Measurements from ENCODE around the gene TXNRD1. TPM values are rescaled to one million over a fixed set of nuclear protein-coding genes. Genes with fewer than 3 reads are reported as not detected.

TXNRD1 gene
- total RNA-seq, 1 donor: 502 TPM

DNA sequence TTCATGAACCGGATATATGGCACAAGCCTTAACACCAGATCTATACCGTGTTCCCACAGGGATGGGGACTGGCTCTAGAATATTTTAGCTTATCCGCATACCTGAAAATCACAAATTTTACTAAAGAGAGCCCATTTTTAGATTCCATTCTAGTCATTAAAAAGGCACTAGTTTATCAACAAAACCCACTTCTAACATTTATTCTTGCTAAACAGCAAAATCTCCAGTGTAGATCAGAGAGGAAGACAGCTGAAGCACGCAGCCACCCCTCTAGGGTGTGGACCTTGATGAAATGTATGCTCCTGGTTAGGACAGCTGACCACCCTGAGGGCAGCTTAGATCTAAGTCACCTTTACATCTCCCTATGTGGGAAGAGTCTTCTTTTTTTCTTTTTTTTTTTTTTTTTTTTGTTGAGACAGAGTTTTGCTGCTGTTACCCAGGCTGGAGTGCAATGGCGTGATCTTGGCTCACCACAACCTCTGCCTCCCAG, 150.4 kb downstream of the TXNRD1 start:
- TF ChIP-seq, protein P1, sequence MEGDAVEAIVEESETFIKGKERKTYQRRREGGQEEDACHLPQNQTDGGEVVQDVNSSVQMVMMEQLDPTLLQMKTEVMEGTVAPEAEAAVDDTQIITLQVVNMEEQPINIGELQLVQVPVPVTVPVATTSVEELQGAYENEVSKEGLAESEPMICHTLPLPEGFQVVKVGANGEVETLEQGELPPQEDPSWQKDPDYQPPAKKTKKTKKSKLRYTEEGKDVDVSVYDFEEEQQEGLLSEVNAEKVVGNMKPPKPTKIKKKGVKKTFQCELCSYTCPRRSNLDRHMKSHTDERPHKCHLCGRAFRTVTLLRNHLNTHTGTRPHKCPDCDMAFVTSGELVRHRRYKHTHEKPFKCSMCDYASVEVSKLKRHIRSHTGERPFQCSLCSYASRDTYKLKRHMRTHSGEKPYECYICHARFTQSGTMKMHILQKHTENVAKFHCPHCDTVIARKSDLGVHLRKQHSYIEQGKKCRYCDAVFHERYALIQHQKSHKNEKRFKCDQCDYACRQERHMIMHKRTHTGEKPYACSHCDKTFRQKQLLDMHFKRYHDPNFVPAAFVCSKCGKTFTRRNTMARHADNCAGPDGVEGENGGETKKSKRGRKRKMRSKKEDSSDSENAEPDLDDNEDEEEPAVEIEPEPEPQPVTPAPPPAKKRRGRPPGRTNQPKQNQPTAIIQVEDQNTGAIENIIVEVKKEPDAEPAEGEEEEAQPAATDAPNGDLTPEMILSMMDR (IDR thresholded peaks at IDR 0.05; ENCODE audit: extremely low read depth, low read depth, low read length): no peak
- no peaks in the 10 kb centered on the region for H3K79me2 ChIP-seq (ENCODE audit: insufficient read depth, low read length)
- H3K4me1 ChIP-seq (ENCODE audit: insufficient read depth, low read length): peaks cover 1% of the 10 kb centered on the region
- DNase-seq (ENCODE audit: insufficient read length, low spot score, missing footprints): no peak
- no peaks in the 10 kb centered on the region for H3K27me3 ChIP-seq (ENCODE audit: insufficient read depth, low read length)
- no peak overlapping the region for H3K4me3 ChIP-seq (ENCODE audit: insufficient read depth, low read length)
- H3K4me2 ChIP-seq (ENCODE audit: insufficient read depth, low read length): no peak overlapping the region
- no peaks in the 10 kb centered on the region for H4K20me1 ChIP-seq (ENCODE audit: insufficient read depth, low read length)
- peaks cover 5% of the 10 kb centered on the region for H3K9me3 ChIP-seq (ENCODE audit: low read depth, low read length)
- H2AFZ ChIP-seq (ENCODE audit: low read length): no peak overlapping the region
- H3K36me3 ChIP-seq (ENCODE audit: insufficient read depth, low read length): no peaks in the 10 kb centered on the region
- no peak overlapping the region for H3K27ac ChIP-seq (ENCODE audit: low read depth, low read length)

DNA sequence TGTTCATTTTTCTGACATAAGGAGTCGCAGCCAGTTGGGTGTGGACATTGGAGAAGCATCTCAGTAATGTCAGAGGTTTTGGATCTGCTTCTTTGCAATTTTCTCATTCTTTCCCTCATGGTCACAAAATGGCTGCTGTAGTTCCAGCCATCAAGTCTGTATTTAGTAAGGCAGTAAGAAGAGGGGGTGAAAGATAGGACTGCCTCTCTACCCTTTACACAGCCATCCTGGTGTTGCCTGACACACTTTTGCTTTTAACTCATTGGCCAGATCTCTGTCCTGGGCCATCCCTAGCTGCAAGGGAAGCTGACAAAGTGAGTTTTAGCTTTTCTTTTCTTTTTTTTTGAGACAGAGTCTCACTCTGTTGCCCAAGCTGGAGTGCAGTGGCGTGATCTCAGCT, 154.1 kb downstream of the TXNRD1 start:
- Histone ChIP-seq H3K9me3 (ENCODE audit: low read depth, low read length) (peaks cover 5% of the 10 kb centered on the region), H3K79me2 (ENCODE audit: insufficient read depth, low read length) (no peaks in the 10 kb centered on the region), H2AFZ (ENCODE audit: low read length) (no peak overlapping the region), H3K4me2 (ENCODE audit: insufficient read depth, low read length) (no peak overlapping the region), H3K36me3 (ENCODE audit: insufficient read depth, low read length) (no peaks in the 10 kb centered on the region), H3K4me3 (ENCODE audit: insufficient read depth, low read length) (no peak overlapping the region), H3K27me3 (ENCODE audit: insufficient read depth, low read length) (no peaks in the 10 kb centered on the region), H3K27ac (ENCODE audit: low read depth, low read length) (no peak overlapping the region), H4K20me1 (ENCODE audit: insufficient read depth, low read length) (no peaks in the 10 kb centered on the region), H3K4me1 (ENCODE audit: insufficient read depth, low read length) (peaks cover 11% of the 10 kb centered on the region)
- DNase-seq (ENCODE audit: insufficient read length, low spot score, missing footprints): no peak
- TF ChIP-seq, protein P1 (IDR thresholded peaks at IDR 0.05; ENCODE audit: extremely low read depth, low read depth, low read length): no peak

DNA sequence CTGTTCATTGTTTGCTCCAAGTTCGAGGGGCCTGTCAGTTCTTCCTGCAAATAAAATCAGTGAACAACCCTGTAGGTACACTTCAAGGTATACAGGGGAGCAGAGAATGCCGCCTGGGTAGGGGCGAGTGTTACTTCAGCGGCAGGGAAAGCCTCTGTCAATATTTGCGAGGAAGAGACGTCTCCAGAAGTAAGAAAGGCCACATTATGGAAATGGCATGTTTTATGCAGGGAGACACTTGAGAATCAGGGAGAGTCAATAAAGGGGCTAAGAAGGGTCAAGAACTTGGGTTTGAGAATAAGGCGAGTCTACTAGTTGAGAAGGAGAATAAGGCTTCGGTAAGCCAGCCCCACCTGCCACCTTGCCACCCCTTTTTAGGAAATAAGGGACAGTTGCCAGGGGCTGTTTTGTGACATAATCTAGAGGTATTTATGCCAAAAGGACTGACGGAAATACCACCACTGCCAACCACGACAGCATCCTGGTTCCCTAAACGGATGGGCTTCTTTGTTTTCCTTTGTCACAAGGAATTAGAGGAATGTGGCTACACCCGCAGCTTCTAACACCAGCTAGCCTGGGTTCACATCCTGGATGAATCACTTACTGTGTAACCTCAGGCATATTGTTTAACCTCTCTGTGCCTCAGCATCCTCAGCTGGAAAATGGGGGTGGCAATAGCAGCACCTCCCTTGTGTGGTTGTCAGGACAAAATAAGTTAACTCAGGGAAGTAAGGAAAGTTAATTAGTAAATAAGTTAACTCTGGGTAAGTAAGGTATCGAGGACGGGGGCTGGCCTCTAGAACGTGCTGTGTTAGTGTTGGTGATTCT, 155.7 kb downstream of the TXNRD1 start:
- H3K4me1 ChIP-seq (ENCODE audit: insufficient read depth, low read length): peaks cover 11% of the 10 kb centered on the region
- H3K4me2 ChIP-seq (ENCODE audit: insufficient read depth, low read length): peak overlapping the region; percentile 19
- H2AFZ ChIP-seq (ENCODE audit: low read length): no peak overlapping the region
- no peaks in the 10 kb centered on the region for H4K20me1 ChIP-seq (ENCODE audit: insufficient read depth, low read length)
- H3K9me3 ChIP-seq (ENCODE audit: low read depth, low read length): peaks cover 5% of the 10 kb centered on the region
- H3K27me3 ChIP-seq (ENCODE audit: insufficient read depth, low read length): no peaks in the 10 kb centered on the region
- no peak overlapping the region for H3K27ac ChIP-seq (ENCODE audit: low read depth, low read length)
- no peaks in the 10 kb centered on the region for H3K36me3 ChIP-seq (ENCODE audit: insufficient read depth, low read length)
- TF ChIP-seq, protein P1 (IDR thresholded peaks at IDR 0.05; ENCODE audit: extremely low read depth, low read depth, low read length): no peak
- no peaks in the 10 kb centered on the region for H3K79me2 ChIP-seq (ENCODE audit: insufficient read depth, low read length)
- DNase-seq (ENCODE audit: insufficient read length, low spot score, missing footprints): peak; percentile 92
- no peak overlapping the region for H3K4me3 ChIP-seq (ENCODE audit: insufficient read depth, low read length)

DNA sequence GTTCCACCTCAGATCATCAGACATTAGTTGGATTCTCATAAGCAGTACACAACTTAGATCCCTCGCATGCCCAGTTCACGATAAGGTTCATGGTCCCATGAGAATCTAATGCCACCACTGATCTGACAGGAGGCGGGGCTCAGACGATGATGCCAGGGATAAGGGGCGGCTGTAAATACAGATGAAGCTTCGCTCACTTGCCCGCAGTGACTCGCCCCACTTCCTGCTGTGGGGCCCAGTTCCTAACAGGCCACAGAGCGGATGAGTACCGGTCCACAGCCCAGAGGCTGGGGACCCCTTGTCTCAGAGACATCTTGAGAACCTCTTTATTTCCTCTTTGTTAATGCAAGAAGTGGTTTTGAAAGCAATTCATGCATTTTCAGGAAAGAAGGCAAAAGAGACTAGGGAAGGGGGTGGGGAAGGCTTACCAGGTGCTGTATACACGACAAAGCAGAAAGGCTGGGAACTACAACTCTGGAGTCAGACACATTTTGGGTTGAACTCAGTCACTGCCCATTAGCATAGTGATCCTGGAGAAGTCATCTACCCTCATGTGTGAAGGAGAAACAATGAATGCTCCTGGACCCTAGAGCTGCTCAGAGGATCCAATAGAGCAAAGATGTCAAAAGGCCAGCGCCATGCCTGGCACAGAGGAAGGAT, 156.6 kb downstream of the TXNRD1 start:
- Histone ChIP-seq H2AFZ (ENCODE audit: low read length) (no peak overlapping the region), H3K79me2 (ENCODE audit: insufficient read depth, low read length) (no peaks in the 10 kb centered on the region), H3K9me3 (ENCODE audit: low read depth, low read length) (peaks cover 5% of the 10 kb centered on the region), H4K20me1 (ENCODE audit: insufficient read depth, low read length) (no peaks in the 10 kb centered on the region), H3K27me3 (ENCODE audit: insufficient read depth, low read length) (no peaks in the 10 kb centered on the region), H3K36me3 (ENCODE audit: insufficient read depth, low read length) (no peaks in the 10 kb centered on the region), H3K4me1 (ENCODE audit: insufficient read depth, low read length) (peaks cover 18% of the 10 kb centered on the region), H3K4me2 (ENCODE audit: insufficient read depth, low read length) (peak overlapping the region; percentile 19), H3K27ac (ENCODE audit: low read depth, low read length) (no peak overlapping the region), H3K4me3 (ENCODE audit: insufficient read depth, low read length) (no peak overlapping the region)
- TF ChIP-seq, protein P1 (IDR thresholded peaks at IDR 0.05; ENCODE audit: extremely low read depth, low read depth, low read length): no peak
- DNase-seq (ENCODE audit: insufficient read length, low spot score, missing footprints): no peak

Measured in osteoblast (primary cell).